HEK293 (cell line): ENCODE results near the gene PLEKHA6.

ENCODE experiments used
- CTCF ChIA-PET: fragments of 350-600 bp; formaldehyde crosslinking; extraction: SDS; loops from one replicate; lab custom pipeline; 2021; ENCODE audit warnings: antibody characterized with exemption; lab: Yijun Ruan, JAX
- POLR2A ChIA-PET: fragments of 300-600 bp; formaldehyde crosslinking; extraction: SDS; loops from one replicate; lab custom pipeline; 2020; ENCODE audit warnings: antibody characterized with exemption, inconsistent platforms; lab: Yijun Ruan, JAX
- H3K27ac ChIP-seq: fragments of 200-500 bp; sonication (Bioruptor generic); 2 replicates; pipeline ENCODE4 v1.5.1; 2014; ENCODE audit warnings: low read depth, low read length, control low read depth, inconsistent platforms; ENCODE audit errors: extremely low read depth
- H3K36me3 ChIP-seq, 2 experiments: fragments of 200-500 bp in 1 of 2; sonication (Bioruptor generic) in 1 of 2; 1 replicate in 1 of 2; 2 replicates in 1 of 2; pipeline ENCODE4 v1.5.1; 2014 to 2017; ENCODE audit warnings: inconsistent platforms in 2 of 2, low read length in 2 of 2; ENCODE audit not compliant: control insufficient read depth in 2 of 2, insufficient read depth in 1 of 2
- H3K4me1 ChIP-seq: fragments of 200-500 bp; sonication (Bioruptor generic); 2 replicates; pipeline ENCODE4 v1.5.1; 2014; ENCODE audit warnings: mild to moderate bottlenecking, low read length, inconsistent platforms; ENCODE audit not compliant: control insufficient read depth, insufficient read depth
- H3K4me3 ChIP-seq: 2 replicates; pipeline ENCODE4 v1.5.1; 2011; ENCODE audit warnings: low read depth, mild to moderate bottlenecking, control low read depth, low read length, moderate library complexity
- H3K9me3 ChIP-seq: fragments of 200-500 bp; sonication (Bioruptor generic); 2 replicates; pipeline ENCODE4 v1.5.1; 2014; ENCODE audit warnings: low read depth, low read length, inconsistent platforms; ENCODE audit not compliant: control insufficient read depth, insufficient read depth
- KLF7 ChIP-seq: fragments of 450-650 bp; formaldehyde crosslinking; IDR thresholded peaks from 2 replicates; pipeline ENCODE4 v1.5.1; 2016; ENCODE audit warnings: missing biosample characterization, missing genetic modification characterization, borderline replicate concordance
- OVOL3 ChIP-seq: fragments of 450-650 bp; formaldehyde crosslinking; IDR thresholded peaks from 2 replicates; pipeline ENCODE4 v1.5.1; 2016; ENCODE audit warnings: missing biosample characterization, missing genetic modification characterization
- REST ChIP-seq: fragments of 450-650 bp; formaldehyde crosslinking; IDR thresholded peaks from 2 replicates; pipeline ENCODE4 v1.5.1; 2016; ENCODE audit warnings: missing biosample characterization, missing genetic modification characterization
- ZNF138 ChIP-seq: fragments of 450-650 bp; formaldehyde crosslinking; IDR thresholded peaks from 2 replicates; pipeline ENCODE4 v1.5.1; 2016; ENCODE audit warnings: missing biosample characterization, missing genetic modification characterization, borderline replicate concordance
- ZNF239 ChIP-seq: fragments of 450-650 bp; formaldehyde crosslinking; IDR thresholded peaks from 2 replicates; pipeline ENCODE4 v1.5.1; 2016; ENCODE audit warnings: missing biosample characterization, missing genetic modification characterization
- ZNF266 ChIP-seq: fragments of 450-650 bp; formaldehyde crosslinking; IDR thresholded peaks from 2 replicates; pipeline ENCODE4 v1.5.1; 2016; ENCODE audit warnings: missing biosample characterization, missing genetic modification characterization, low read depth
- ZNF311 ChIP-seq: fragments of 450-650 bp; formaldehyde crosslinking; IDR thresholded peaks from 2 replicates; pipeline ENCODE4 v1.5.1; 2017; ENCODE audit warnings: missing biosample characterization, missing genetic modification characterization, borderline replicate concordance
- ZNF350 ChIP-seq: fragments of 450-650 bp; formaldehyde crosslinking; IDR thresholded peaks from 2 replicates; pipeline ENCODE4 v1.5.0; 2017; ENCODE audit warnings: missing biosample characterization, mild to moderate bottlenecking, missing genetic modification characterization
- ZNF560 ChIP-seq: fragments of 450-650 bp; formaldehyde crosslinking; IDR thresholded peaks from 2 replicates; pipeline ENCODE4 v1.5.1; 2017; ENCODE audit warnings: missing biosample characterization, missing genetic modification characterization, borderline replicate concordance
- ZNF76 ChIP-seq: fragments of 450-650 bp; formaldehyde crosslinking; IDR thresholded peaks from 2 replicates; pipeline ENCODE4; 2016; ENCODE audit warnings: low read depth, missing biosample characterization, missing genetic modification characterization, borderline replicate concordance
- ZNF791 ChIP-seq: fragments of 450-650 bp; formaldehyde crosslinking; IDR thresholded peaks from 2 replicates; pipeline ENCODE4 v1.5.1; 2016; ENCODE audit warnings: missing biosample characterization, missing genetic modification characterization
- ZNF843 ChIP-seq: fragments of 450-650 bp; formaldehyde crosslinking; IDR thresholded peaks from 2 replicates; pipeline ENCODE4 v1.5.1; 2016; ENCODE audit warnings: missing biosample characterization, missing genetic modification characterization
- TF ChIP-seq, protein P1 (sequence below): fragments of 450-650 bp; formaldehyde crosslinking; IDR thresholded peaks from 2 replicates; pipeline ENCODE4 v1.5.1; 2016; ENCODE audit warnings: missing biosample characterization, missing genetic modification characterization
- TF ChIP-seq, protein P2 (sequence below): fragments of 450-650 bp; formaldehyde crosslinking; IDR thresholded peaks from 2 replicates; pipeline ENCODE4 v1.5.1; 2017; ENCODE audit warnings: missing biosample characterization, missing genetic modification characterization
- TF ChIP-seq, protein P3 (sequence below): fragments of 450-650 bp; formaldehyde crosslinking; IDR thresholded peaks from 2 replicates; pipeline ENCODE4 v1.5.1; 2016; ENCODE audit warnings: missing biosample characterization, missing genetic modification characterization
- TF ChIP-seq, protein P4 (sequence below): fragments of 450-650 bp; formaldehyde crosslinking; IDR thresholded peaks from 2 replicates; pipeline ENCODE4 v1.5.1; 2016; ENCODE audit warnings: missing biosample characterization, missing genetic modification characterization

Gene PLEKHA6

DNA sequence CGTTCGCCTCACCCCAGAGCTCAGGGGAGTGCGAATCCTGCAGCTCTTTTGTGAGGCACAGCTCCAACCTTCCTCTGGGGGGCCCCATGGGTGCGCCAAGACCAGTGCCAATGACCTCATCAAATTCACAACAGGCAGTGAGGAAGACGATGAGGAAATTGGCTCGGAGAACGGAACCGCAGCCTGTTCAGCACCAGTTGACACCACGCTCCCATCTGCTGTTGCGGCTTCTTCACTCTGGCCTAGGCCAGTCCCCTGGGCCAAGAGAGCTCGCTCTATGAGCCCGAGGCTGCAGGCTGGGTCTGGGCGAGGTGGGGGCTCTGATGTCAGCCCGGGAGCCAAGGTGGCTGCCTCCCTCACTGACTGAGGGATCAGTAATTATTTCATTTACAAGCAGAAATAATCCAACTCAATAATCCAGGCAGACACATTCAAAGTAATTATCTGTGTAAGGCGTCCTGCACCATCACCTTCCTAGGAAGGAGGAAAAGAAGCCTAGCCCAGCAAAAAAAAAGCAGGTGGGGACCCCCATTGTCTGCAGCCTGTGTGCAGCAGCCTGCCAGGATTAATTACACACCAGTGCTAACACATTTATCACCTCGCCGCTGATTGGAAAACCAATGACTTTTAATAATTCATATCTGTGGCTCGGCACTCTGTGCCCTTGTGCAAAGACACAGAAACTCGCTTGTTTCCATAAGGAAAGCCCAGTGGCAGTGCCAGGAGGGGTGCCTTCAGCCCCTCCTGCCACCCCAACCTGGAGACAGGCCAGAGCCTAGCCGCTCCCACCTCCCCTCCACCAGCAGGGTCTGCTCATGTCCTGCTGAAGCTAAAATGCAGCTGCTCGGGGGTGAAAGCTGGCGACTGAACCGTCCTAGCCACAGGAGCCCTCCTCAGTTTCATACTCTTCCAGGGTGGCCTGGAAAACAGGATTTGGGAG, 1.9 kb downstream of the PLEKHA6 start (continued):
- no peak for TF ChIP-seq ZNF311 (tag by site-specific recombination)
- TF ChIP-seq, protein P1, sequence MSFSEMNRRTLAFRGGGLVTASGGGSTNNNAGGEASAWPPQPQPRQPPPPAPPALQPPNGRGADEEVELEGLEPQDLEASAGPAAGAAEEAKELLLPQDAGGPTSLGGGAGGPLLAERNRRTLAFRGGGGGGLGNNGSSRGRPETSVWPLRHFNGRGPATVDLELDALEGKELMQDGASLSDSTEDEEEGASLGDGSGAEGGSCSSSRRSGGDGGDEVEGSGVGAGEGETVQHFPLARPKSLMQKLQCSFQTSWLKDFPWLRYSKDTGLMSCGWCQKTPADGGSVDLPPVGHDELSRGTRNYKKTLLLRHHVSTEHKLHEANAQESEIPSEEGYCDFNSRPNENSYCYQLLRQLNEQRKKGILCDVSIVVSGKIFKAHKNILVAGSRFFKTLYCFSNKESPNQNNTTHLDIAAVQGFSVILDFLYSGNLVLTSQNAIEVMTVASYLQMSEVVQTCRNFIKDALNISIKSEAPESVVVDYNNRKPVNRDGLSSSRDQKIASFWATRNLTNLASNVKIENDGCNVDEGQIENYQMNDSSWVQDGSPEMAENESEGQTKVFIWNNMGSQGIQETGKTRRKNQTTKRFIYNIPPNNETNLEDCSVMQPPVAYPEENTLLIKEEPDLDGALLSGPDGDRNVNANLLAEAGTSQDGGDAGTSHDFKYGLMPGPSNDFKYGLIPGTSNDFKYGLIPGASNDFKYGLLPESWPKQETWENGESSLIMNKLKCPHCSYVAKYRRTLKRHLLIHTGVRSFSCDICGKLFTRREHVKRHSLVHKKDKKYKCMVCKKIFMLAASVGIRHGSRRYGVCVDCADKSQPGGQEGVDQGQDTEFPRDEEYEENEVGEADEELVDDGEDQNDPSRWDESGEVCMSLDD (tag by site-specific recombination), result no peak
- TF ChIP-seq KLF7 (tag by site-specific recombination), result no peak
- no peak for TF ChIP-seq ZNF560 (tag by site-specific recombination)
- TF ChIP-seq ZNF843 (tag by site-specific recombination), result no peak
- no peak for TF ChIP-seq ZNF138 (tag by site-specific recombination)
- no peak for TF ChIP-seq ZNF76 (tag by site-specific recombination)
- TF ChIP-seq, protein P2, sequence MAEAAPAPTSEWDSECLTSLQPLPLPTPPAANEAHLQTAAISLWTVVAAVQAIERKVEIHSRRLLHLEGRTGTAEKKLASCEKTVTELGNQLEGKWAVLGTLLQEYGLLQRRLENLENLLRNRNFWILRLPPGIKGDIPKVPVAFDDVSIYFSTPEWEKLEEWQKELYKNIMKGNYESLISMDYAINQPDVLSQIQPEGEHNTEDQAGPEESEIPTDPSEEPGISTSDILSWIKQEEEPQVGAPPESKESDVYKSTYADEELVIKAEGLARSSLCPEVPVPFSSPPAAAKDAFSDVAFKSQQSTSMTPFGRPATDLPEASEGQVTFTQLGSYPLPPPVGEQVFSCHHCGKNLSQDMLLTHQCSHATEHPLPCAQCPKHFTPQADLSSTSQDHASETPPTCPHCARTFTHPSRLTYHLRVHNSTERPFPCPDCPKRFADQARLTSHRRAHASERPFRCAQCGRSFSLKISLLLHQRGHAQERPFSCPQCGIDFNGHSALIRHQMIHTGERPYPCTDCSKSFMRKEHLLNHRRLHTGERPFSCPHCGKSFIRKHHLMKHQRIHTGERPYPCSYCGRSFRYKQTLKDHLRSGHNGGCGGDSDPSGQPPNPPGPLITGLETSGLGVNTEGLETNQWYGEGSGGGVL (tag by site-specific recombination), result no peak
- TF ChIP-seq, all 188 proteins: peak for 8

DNA sequence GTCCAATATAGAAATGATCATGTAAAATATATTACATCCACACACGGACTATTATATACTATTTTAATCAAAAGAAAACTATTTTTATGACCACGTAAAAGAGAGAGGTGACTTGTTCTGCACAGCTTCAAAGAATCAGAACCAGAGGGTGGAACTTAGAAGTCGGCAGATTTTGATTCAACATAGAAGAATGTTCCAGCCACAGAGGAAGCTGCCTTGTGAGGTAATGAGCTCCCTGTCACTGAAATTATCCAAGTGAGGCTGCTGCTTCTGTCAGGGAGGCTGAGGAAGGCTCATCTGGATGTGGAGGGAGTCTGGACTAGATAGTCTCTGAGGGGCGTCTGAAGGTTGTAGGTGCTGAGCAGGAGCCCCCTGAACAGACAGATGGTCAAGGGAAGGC, 2.7 kb downstream of the PLEKHA6 start:
- Histone ChIP-seq H3K9me3 (no peaks in the 10 kb centered on the region), H3K36me3 (no peaks in the 10 kb centered on the region), H3K27ac (no peak overlapping the region), H3K4me3 (no peak overlapping the region), H3K4me1 (no peaks in the 10 kb centered on the region; the same call in 1 of the 2 replicates)
- TF ChIP-seq OVOL3 (tag by site-specific recombination) (no peak), ZNF239 (no peak), ZNF138 (tag by site-specific recombination) (no peak), ZNF791 (tag by site-specific recombination) (no peak), REST (tag by site-specific recombination) (no peak), ZNF350 (tag by site-specific recombination) (no peak), ZNF266 (tag by site-specific recombination) (no peak)
- TF ChIP-seq, protein P2 (tag by site-specific recombination), result no peak
- TF ChIP-seq, protein P3, sequence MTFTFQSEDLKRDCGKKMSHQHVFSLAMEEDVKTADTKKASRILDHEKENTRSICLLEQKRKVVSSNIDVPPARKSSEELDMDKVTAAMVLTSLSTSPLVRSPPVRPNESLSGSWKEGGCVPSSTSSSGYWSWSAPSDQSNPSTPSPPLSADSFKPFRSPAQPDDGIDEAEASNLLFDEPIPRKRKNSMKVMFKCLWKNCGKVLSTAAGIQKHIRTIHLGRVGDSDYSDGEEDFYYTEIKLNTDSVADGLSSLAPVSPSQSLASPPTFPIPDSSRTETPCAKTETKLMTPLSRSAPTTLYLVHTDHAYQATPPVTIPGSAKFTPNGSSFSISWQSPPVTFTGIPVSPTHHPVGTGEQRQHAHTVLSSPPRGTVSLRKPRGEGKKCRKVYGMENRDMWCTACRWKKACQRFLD (tag by site-specific recombination), result no peak
- TF ChIP-seq, protein P4, sequence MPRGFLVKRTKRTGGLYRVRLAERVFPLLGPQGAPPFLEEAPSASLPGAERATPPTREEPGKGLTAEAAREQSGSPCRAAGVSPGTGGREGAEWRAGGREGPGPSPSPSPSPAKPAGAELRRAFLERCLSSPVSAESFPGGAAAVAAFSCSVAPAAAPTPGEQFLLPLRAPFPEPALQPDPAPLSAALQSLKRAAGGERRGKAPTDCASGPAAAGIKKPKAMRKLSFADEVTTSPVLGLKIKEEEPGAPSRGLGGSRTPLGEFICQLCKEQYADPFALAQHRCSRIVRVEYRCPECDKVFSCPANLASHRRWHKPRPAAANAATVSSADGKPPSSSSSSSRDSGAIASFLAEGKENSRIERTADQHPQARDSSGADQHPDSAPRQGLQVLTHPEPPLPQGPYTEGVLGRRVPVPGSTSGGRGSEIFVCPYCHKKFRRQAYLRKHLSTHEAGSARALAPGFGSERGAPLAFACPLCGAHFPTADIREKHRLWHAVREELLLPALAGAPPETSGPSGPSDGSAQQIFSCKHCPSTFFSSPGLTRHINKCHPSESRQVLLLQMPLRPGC, result no peak
- ChIA-PET POLR2A (no interaction called here), CTCF (interaction anchor here (0.7 to 1.4 kb wide), 2 partner anchors 99 to 143 kb away, joined by 3 to 8 read pairs; partner anchors contain the start of gene GOLT1A)
